DND-41 (cell line): ENCODE measurements around the gene LRG1.

Source experiments
- CTCF ChIP-seq: IDR thresholded peaks from 2 replicates; pipeline ENCODE4 v1.5.1; 2012; ENCODE audit warnings: borderline replicate concordance, low read length, moderate library complexity, mild to moderate bottlenecking; ENCODE audit not compliant: poor library complexity, severe bottlenecking; ENCODE audit errors: extremely low read depth
- EZH2 ChIP-seq: IDR thresholded peaks from 3 replicates; pipeline ENCODE4 v1.6.1; 2012; ENCODE audit warnings: borderline replicate concordance, low read depth, mild to moderate bottlenecking, moderate library complexity, low read length, inconsistent platforms; ENCODE audit not compliant: severe bottlenecking

GRCh38 chr19:4524808-4525562, 14.9 kb downstream of the LRG1 start:
- TF ChIP-seq CTCF: peak; percentile 79
- no peak for TF ChIP-seq EZH2
